HG02588 (cell line): ENCODE results near the gene IL34.

ENCODE experiments used
- ATAC-seq: cut with Tn5 transposase; IDR thresholded peaks from one replicate; pipeline ENCODE4 v1.9.1; 2021; ENCODE audit warnings: mild to moderate bottlenecking, moderate library complexity; ENCODE audit not compliant: unreplicated experiment

Gene IL34

DNA sequence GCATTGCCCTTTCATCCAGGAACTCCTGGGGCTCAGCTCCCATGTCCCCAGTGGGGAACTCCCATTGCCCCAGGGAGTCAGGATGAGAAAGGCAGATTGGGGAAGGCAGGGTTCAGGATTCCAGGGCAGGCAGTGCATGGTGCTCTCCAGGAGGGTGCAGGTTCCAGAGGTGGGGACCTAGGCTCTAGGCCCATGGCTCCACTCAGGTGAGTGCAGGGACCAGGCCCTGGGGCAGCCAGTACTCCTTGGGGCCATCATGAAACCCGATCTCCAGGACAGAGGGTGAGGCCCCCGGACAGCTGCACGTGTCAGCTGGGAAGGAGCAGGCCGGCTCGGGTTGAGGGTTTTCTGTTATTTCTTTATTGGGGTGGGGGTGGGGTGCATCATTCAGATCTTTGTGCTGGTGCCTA lies 40.7 kb downstream of the IL34 start:
- ATAC-seq, result no peak

DNA sequence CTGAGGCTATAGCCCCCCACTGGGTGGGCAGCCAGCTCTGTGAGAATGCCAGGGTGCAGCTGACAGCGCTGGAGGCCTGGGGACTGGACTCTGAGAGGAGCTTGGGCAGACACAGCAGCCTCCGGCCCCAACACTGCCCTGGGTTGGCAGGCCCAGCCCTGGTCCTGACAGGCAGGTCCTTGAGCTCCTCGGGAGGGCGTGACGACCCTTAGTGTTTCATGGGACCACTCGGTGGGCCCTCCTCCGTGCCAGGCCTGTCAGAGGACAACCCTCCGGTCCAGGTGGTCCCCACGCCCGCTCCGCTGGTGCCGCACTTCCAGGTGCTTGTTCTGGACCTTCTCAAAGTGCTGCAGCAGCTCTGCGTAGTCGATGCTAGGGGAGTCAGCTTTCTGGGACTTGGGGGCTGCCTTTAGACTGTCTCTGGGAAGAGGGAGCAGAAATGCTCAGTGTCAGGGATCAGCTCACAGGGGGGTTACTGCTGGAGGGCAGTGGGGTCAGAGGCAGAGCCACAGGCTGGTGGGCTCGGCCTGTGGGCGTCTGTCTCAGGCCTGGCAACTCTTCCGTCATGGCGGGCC lies 41.4 kb downstream of the IL34 start:
- ATAC-seq, result no peak

DNA sequence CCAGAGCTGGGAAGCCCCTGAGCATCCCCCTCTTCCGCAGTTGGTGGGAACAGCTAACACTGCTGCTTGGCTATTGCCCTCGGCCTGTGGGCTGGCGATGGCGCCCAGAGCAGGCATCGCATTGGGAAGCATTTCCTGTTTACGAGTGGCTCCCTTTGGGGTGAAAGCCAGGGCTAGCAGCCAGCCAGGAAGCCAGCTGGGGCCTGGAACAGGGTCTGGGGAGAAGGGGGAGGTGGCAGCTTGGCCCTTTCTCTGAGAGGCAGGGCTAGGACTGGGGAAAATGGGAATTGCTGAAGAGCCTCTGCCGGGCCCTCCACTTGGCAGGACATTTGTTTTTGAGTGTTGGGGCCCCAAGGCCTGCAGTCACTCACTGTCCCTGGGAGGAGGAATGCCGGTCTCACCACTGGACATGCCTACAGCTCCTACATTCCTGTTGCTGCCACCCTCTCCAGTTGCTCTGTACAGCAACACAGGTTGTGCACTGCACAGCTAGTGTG lies 41.9 kb downstream of the IL34 start:
- no peak for ATAC-seq

DNA sequence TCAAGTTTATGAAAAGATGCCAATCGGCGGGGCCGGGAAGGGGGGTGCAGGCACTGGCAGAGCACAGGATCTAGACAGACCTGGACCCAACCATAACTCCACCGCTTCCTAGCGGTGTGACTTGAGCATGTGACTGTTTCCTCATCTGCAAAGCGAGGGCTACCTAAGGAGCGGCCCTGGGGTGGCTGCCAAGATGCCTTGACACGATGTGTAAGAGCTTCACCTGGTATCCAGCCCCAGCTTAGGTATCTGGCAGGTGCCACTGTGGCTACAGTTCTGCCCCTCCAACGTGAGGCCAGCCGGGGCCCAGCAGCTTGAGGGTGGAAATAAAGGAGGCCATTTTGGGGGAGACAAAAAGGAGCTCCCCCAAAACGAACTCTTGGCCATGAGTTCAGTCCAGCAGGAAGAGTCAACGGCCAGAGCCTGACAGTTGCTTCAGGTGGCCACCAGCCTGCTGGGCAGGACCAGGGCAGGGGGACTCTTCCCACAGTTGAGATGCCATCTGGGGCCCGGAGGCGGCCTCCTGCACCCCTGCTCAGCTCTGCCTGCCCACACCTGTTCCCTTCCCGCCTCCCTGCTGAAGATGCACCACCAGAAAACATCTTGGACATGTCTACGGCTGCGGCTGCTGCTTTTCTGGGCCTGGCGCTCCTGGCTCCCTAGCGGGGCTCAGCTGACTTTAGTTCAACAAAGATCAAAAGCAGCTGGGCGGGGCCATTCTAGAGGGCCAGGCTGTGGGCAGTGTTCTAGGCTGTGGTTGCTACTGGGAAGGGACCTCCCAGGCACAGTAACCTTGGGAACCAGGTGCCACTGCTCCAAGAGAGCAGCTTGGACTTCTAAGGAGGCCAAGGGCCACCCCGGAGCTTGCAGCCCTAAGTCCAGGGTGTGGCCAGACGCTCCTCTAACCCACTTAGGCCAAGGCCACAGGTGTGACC lies 42.9 kb downstream of the IL34 start:
- no peak for ATAC-seq

DNA sequence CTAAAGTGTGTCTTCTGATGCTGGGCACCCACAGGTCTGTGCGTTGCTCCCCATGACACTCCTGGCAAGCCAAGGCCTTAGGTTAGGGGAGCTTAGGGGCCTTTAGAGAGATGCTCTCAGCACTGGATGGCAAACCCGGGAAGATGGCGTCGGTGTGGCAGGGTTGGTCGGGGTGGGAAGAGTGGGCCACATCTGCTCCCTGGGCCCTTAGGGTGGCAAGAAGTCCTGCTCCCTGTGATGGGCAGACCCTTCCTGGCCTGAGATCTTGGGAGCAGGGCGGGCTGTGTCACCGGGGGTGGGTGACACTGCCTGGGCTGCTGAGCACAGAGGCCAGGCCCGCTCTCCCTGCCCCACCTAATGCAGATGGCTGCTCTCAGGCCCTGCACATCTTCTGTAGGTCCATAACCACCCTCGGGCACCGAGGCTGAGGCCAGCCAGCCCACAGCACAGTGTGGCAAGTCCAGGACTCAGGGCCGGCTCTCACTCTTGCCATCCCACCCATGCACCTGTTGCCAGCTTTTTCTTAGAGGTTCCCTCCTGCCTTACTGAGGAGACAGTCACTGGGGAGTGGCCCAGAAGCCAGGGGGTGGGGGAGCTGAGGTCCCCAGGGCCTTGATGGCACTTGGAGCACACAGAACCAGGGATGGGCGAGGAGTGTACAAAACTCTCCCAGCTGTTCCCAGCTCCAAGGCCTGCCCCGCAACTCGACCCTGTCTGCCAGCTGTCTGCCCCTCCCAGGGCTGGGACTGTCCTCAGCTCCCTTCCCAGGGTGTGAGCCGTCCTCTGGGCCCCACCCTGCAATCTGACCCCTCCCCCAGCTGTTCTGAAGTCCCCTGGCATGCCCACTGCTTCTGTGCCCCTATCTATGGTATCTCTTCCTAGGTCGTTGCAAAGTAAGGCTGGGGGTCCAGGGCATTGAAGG lies 43.9 kb downstream of the IL34 start:
- no peak for ATAC-seq

DNA sequence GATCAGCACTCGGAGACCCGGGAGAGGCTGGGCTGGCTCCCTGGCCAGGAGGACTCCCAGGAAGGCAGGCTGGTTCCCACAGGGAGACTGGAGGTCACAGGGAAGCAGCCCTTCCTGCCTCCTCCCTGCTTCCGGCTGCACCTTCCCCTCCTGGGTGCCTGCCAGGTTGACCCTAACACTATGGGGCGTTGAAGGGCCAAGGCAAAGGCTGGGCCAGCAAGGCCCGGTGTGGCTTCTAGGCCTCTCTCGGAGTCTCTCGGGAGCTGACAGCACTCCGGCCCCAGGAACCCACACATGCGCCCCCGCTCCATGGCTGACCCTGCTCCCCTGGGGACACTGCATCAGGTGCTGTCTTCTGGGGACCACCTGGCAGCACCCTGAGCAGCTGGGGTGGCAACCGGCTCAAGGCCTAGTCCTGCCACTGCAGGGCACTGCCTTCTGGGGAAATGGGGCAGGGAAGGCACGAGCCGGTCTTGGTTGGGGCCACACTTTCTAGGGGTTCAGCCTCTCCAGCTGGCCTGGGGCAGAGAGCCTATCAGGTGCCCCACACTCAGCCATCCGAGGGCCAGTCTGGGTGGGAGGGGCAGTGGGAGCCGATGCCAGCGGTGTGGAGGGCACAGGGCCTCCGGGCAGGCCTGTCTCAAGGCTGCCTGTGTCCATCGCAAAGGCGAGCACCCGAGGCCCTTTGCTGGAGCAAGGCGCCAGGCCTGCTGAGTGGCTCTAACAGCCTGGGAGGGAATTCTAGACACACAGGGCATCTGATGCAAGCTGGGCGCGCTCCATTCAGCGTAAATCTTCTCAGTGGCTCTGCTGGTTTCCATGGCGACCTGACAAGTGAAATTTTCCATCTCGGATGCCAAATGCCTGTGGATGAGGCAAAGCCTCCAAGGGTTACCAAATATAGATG lies 45.1 kb downstream of the IL34 start:
- no peak for ATAC-seq

DNA sequence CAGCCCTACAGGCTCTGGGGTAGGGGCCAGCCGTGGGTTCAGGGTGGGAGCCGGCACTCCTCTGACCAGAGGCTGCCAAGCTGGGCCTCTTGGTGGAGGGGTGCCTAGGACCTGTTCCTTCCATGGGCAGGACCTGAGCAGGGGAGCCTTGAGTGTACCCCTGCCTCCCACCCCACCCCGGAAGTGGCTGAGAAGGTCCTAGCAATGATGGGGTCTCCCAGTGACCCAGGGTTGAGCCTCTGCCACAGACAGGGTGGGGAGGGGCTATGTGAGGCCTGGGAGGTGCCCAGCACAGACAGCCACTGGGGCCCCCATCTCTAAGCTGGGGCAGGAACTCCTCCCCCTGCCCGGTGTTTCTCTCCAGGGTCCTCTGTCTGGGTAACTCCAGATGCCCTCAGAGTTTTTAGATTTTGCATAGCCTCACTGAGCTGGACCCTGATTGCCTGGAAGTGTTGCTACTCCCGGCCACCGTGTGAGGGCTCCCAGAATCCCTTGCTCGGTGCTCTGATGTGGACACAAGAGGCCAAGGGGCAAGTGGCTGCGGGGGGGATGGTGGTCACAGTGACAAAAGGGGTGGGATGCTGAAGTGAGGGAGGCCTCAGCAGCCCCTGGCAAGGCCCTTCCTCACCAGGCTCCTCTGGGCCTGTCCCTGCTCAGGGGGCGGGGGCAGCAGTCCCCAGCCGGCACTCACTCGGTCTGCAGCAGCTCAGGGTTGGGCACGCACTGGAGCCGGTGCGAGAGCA lies 45.9 kb downstream of the IL34 start:
- ATAC-seq, result no peak

DNA sequence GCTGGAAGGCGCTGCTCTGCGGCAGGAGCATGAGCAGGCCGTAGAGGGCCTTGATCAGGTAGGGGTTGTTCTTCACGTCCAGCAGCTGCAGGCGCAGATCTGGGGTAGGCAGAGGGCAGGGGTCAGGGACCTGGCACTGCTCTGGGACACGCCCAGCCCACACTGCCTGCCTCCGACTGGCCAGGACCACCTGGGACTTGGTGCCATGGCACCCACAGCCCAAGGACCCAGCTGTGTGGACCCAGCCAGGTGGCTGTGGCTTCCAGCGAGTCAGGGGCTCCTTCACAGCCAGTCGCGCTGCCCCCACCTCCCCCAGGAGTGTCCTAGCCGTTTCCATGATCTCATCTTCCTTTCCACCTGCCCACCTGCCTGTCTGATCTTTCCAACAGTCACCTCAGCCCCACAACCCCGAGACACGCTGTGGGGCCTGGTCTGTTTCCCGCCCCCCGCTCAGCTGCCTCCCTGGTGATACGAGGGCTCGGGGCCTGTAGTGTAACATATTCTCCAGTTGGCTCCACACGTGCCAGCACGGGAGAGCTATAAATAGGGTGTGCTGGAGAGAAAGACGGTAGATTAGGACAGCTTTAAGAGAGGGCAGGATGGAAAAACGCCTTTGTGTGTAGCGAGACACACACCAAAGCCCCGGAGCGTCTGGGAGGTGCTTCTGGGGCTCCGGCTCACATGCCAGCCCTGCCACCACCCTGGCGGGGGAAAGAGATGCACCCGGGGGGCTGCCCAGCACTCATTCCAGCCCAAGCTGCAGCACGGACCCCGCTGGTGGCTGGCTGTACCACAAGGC lies 46.7 kb downstream of the IL34 start:
- no peak for ATAC-seq

DNA sequence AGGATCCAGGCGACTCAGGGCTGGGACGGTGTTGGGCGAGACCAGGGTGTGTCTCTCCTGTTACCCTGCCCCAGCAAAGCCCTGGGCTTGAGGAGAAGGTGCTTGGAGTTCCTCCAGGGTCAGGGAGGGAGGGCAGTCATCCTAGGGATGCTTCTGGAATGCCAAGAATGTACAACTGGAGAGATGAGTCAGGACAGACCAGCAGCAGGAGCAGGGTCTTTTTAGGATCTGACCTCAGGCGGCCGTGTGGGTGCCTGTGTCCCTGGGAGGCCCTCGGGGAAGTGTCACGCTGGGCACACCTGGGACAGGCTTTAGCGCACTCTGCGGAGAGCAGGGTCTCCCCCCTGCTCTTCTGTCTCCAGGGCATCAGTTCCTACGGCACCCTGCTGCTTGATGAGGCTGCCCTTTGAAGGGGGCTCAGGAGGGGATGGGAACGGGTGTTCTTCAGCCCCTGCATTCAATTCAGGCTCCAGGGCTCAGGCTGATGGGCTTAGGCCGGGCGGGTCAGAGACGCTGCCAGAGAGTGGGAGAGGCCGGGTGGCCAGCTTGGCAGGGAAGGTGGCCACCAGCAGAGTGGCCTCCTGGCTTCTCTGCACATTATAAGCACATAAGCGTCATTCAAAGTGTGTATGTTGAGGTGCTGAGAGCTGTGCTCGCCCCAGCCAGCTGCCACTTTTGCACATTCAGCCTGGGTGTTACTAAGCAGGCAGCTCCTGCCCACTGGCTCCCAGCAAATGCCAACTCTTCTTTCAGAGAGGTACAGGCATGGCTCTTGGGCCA lies 47.9 kb downstream of the IL34 start:
- no peak for ATAC-seq

DNA sequence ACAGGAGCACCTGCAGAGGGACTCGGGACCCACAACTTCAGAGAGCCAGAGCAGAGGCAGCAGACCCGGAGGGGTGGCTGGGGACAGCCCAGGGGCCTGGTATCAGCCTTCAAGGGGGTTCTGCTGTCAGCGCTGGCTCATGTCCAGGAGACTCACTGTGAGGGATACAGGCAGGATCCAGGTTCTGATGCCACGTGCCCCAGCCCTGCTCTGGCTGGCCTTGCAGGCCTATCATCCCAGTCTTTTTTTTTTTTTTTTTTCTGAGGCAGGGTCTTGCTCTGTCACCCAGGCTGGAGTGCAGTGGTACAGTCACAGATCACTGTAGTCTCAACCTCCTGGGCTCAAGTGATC lies 48.5 kb downstream of the IL34 start:
- ATAC-seq, result no peak

DNA sequence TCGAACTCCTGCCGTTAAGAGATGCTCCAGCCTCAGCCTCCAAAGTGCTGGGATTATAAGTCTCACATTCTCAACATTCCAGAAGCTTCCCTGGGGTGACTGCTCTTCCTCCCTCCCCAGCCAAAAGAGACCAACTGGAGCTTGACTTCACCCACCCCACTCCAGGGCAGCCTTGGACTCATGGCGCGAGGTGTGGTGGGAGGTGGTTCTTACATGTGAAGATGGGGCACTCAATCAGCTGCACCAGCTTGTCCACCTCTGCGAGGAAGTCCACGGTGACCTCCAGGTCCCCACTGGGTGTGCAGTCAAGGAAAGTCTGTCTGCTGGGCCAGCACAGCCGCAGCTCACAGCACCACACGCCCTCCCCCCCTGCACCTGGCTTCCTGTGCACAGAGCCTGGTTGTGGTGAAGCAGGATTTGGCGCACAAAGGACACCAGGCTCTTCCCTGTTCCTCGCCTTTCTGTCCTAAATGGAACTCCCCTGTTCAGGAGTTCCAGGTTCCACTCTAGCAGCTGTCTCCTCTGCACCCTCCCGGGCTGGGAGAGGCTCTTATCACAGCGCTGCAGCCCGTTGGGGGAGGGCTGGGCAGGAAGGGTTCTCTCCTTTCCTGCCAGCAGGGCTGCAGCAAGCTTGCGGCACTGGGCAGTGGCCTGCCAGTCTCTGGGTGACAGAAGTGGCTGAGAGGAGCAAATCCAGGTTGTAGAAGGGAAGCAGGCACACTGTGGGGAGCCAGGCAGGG lies 49.1 kb downstream of the IL34 start:
- no peak for ATAC-seq

DNA sequence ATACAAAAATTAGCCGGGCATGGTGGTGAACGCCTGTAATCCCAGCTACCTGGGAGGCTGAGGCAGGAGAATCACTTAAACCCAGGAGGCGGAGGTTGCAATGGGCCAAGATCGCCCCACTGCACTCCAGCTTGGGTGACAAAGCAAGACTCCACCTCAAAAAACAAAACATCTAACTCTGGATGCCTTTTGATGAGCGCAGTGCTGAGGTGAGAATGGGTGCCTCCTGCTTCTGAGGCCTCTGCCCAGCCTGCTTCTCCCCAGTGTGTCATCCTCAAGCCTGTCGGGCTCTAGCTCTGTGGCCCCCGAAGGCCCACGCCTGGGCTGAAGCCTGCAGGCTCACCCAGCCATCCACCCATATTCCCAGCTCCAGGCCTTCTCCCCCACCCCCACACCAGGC lies 50.0 kb downstream of the IL34 start:
- no peak for ATAC-seq

DNA sequence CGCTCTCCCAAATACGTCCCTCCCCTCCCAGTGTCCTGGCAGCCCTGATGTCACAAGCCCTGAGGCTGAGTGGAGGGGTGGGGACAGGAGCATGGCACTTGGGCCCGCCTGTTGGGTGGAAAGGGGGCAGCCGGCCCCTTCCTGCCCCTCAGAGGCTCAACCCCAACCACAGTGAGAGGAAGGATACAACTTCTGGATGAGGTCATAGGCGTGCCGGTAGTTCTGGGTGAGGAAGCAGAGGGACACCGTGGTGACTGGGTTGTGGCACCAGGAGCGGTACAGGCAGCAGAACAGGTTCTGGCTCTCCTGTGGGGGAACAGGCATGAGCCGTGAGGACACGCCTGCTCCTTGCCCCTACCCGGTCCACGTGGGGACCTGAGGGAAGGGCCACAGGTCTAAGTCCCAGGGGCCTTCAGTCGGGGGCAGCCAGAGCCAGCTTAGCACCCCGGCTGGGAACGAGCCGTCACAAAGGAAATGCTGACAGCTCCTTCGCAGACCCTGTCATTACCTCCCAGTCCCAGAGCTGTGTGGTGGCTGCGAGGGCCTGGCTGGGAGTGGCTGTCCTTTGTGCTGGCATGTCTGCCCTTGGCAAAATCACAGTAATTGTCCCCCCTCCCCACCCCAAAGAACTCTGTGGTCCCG lies 50.7 kb downstream of the IL34 start:
- no peak for ATAC-seq

DNA sequence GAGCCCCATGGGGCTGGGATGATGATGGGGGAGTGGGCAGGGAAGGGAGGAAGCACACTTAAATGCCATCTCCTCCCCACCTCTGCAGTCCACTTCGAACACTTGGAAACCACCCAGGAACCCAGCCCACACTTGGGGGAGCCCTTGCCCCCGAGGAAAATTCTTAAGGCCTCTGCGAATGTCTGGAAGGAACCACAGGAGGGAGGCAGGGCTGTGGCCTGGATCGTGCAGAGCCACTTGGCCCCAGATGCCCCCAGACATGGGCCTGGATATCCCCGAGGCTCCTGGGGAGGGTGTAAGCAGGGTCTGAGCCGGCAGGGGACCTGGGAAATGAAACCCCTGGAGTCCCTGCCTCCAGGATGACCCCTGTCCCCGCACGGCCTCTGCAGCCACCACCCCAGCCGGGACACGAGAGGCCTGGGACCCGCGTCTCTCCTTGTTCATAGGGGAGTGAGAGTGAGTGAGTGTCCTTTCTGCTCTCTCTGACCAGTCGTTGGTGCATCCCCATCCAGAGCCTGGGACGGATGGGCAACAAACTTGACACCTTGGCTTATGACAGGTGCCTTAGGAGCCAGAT lies 51.3 kb downstream of the IL34 start:
- no peak for ATAC-seq

DNA sequence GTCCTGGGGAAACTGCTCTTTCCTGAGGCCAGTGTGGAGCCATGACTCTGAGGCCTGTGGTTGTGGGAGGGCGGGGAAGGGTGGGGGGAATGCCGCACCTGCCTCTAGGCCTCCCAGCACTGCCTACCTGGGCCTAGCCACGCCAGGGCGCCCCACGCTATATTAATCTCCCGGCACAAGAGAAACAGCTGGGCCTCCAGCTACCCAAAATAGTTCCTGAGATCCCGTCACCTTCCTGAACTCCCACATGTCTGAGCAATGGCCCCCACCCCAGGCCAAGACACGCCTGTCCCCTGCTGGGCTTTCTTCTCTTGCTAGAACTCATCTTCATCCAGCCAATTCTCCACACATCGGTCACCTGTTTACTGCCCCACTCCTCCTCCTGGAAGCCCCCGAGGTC lies 52.5 kb downstream of the IL34 start:
- ATAC-seq, result no peak

DNA sequence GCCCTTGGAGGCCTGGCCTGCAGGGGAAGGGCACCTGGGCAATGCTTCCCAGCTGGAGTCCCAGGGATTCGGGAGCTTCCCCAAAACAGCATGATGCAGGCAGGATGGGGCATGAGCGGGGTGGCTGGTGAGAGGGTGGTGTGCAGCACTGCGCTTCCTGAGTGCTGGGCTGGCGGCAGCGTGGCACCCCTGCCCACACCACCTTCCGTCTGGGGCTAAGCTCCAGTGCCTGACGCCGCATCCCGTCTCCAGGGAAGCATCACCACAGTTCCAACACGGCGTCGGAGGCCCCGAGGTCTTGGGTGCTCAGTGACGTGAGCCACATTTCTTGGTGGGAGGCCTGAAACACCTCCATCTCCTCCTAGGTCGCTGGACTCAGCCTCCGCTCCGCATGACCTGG lies 53.3 kb downstream of the IL34 start:
- ATAC-seq, result no peak
